ENCODE data around the gene MYDGF.
A peak's percentile ranks its signal among the peaks of the same experiment; 100 is the strongest.

The MYDGF gene

GRCh38 chr19:4633140-4633967 lies 36.8 kb downstream of the MYDGF start:
- Histone ChIP-seq H3K27ac (replicated peaks) (no peak overlapping the region), H3K27me3 (ENCODE audit: insufficient read depth, poor library complexity, severe bottlenecking) (no peaks in the 10 kb centered on the region), H3K4me3 (replicated peaks; ENCODE audit: insufficient read depth, low read length) (no peak overlapping the region)
- no peak for TF ChIP-seq REST (IDR thresholded peaks at IDR 0.05; ENCODE audit: insufficient replicate concordance, low read depth)
- TF ChIP-seq SPI1 (IDR thresholded peaks at IDR 0.05; ENCODE audit: borderline replicate concordance, low read depth) = peak; percentile 56; the same call in 1 of the 2 replicates
- no peak for TF ChIP-seq GABPA (IDR thresholded peaks at IDR 0.05; ENCODE audit: low read depth)
- no peak for TF ChIP-seq POLR2AphosphoS5 (IDR thresholded peaks at IDR 0.05; ENCODE audit: low read depth)
- TF ChIP-seq CTCF (IDR thresholded peaks at IDR 0.05; ENCODE audit: insufficient read depth, low read length) = peak; percentile 99
- DNase-seq (ENCODE audit: low read depth in 1 of 2, low spot score in 1 of 2) = peak; percentile 80 to 94

- DNase-seq (ENCODE audit: low read depth in 1 of 2, low spot score in 1 of 2) = peak in 1 of 2 experiments; percentile 45
- H3K4me3 ChIP-seq (replicated peaks; ENCODE audit: insufficient read depth, low read length) = no peak overlapping the region
- no peak overlapping the region for H3K27ac ChIP-seq (replicated peaks)
- TF ChIP-seq SPI1 (IDR thresholded peaks at IDR 0.05; ENCODE audit: borderline replicate concordance, low read depth) (no peak), CTCF (IDR thresholded peaks at IDR 0.05; ENCODE audit: insufficient read depth, low read length) (peak; percentile 30), GABPA (IDR thresholded peaks at IDR 0.05; ENCODE audit: low read depth) (no peak), POLR2AphosphoS5 (IDR thresholded peaks at IDR 0.05; ENCODE audit: low read depth) (no peak)
- no peaks in the 10 kb centered on the region for H3K27me3 ChIP-seq (ENCODE audit: insufficient read depth, poor library complexity, severe bottlenecking)
Observed at GRCh38 chr19:4624733-4625362, 45.3 kb downstream of the MYDGF start.

GRCh38 chr19:4624301-4624700 lies 45.8 kb downstream of the MYDGF start:
- no peak for TF ChIP-seq SPI1 (IDR thresholded peaks at IDR 0.05; ENCODE audit: borderline replicate concordance, low read depth)
- TF ChIP-seq POLR2AphosphoS5 (IDR thresholded peaks at IDR 0.05; ENCODE audit: low read depth) = no peak
- TF ChIP-seq CTCF (IDR thresholded peaks at IDR 0.05; ENCODE audit: insufficient read depth, low read length) = no peak
- TF ChIP-seq GABPA (IDR thresholded peaks at IDR 0.05; ENCODE audit: low read depth) = no peak
- no peak for TF ChIP-seq REST (IDR thresholded peaks at IDR 0.05; ENCODE audit: insufficient replicate concordance, low read depth)
- Histone ChIP-seq H3K27ac (replicated peaks) (no peak overlapping the region), H3K4me3 (replicated peaks; ENCODE audit: insufficient read depth, low read length) (no peak overlapping the region), H3K27me3 (ENCODE audit: insufficient read depth, poor library complexity, severe bottlenecking) (no peaks in the 10 kb centered on the region)
- no peak for DNase-seq (ENCODE audit: low read depth in 1 of 2, low spot score in 1 of 2)
